Uterus (tissue), 4 donors: ENCODE measurements around the gene ZNF225. TPM values are rescaled to one million over a fixed set of nuclear protein-coding genes. Genes with fewer than 3 reads are reported as not detected.

Experiments used
- DNase-seq, 2 donors: peaks; one replicate each; pipeline ENCODE4 v3.0.0-alpha.2; 2019 to 2020
- H3K27ac ChIP-seq, 2 donors: fragments of 200-600 bp; sonication (generic); 1 replicate in 1 of 2; 2 replicates in 1 of 2; pipeline ENCODE4 v1.5.1; 2016 to 2018
- H3K27me3 ChIP-seq, 2 donors: fragments of 200-600 bp; sonication (generic); one replicate each; pipeline ENCODE4 v1.5.1; 2018 to 2019; ENCODE audit warnings: control low read depth in 1 of 2
- H3K36me3 ChIP-seq, 2 donors: fragments of 200-600 bp; sonication (generic); one replicate each; pipeline ENCODE4 v1.5.1; 2019; ENCODE audit warnings: control low read depth in 1 of 2
- H3K4me1 ChIP-seq, 2 donors: fragments of 200-600 bp; sonication (generic); one replicate each; pipeline ENCODE4 v1.5.1; 2018 to 2019; ENCODE audit warnings: control low read depth in 1 of 2
- H3K4me3 ChIP-seq, 2 donors: fragments of 200-600 bp; sonication (generic); 1 replicate in 1 of 2; 2 replicates in 1 of 2; pipeline ENCODE4 v1.5.1; 2018 to 2019; ENCODE audit warnings: mild to moderate bottlenecking in 1 of 2
- H3K9me3 ChIP-seq, 2 donors: fragments of 200-600 bp; sonication (generic); one replicate each; pipeline ENCODE4 v1.5.1; 2019; ENCODE audit warnings: control low read depth in 1 of 2
- CTCF ChIP-seq, 4 experiments: fragments of 200-600 bp in 2 of 4; fragments of 450-650 bp in 2 of 4; sonication (generic) in 2 of 4; IDR thresholded peaks; one replicate each; pipeline ENCODE4 v1.5.1; 2016 to 2019; ENCODE audit warnings: antibody characterized with exemption in 4 of 4, mild to moderate bottlenecking in 2 of 4, moderate library complexity in 1 of 4
- POLR2A ChIP-seq, 2 donors: fragments of 450-650 bp; IDR thresholded peaks; one replicate each; pipeline ENCODE4 v1.6.1; 2016; ENCODE audit warnings: antibody characterized with exemption in 2 of 2, mild to moderate bottlenecking in 1 of 2, moderate library complexity in 1 of 2
- intact Hi-C: fragments of 100-400 bp; cut with DNase I; formaldehyde crosslinking; loops from one replicate; pipeline ENCODE4 v1.15.1; 2023; ENCODE audit warnings: low total_unique reads
- total RNA-seq, 4 donors: library from RNA; depleted of rRNA in 3 of 4; stranded (reverse); fragments of >200 nt in 3 of 4; gene quantifications; one replicate each; pipeline versions ENCODE4 v1.1.0 to v1.2.4, GENCODE V29; 2014 to 2023
- donor health status: DM: yes; HTN: yes; CAD: no.

The ZNF225 gene
- total RNA-seq, 4 donors from 2014 or later = 0.29 to 18.5 (median 4.9) TPM

GRCh38 chr19:44131955-44132354 lies 18.8 kb downstream of the ZNF225 start:
- H3K9me3 ChIP-seq = peaks cover 0 to 60% of the 10 kb centered on the region in 2 donors
- H3K36me3 ChIP-seq = no peaks in the 10 kb centered on the region

DNA sequence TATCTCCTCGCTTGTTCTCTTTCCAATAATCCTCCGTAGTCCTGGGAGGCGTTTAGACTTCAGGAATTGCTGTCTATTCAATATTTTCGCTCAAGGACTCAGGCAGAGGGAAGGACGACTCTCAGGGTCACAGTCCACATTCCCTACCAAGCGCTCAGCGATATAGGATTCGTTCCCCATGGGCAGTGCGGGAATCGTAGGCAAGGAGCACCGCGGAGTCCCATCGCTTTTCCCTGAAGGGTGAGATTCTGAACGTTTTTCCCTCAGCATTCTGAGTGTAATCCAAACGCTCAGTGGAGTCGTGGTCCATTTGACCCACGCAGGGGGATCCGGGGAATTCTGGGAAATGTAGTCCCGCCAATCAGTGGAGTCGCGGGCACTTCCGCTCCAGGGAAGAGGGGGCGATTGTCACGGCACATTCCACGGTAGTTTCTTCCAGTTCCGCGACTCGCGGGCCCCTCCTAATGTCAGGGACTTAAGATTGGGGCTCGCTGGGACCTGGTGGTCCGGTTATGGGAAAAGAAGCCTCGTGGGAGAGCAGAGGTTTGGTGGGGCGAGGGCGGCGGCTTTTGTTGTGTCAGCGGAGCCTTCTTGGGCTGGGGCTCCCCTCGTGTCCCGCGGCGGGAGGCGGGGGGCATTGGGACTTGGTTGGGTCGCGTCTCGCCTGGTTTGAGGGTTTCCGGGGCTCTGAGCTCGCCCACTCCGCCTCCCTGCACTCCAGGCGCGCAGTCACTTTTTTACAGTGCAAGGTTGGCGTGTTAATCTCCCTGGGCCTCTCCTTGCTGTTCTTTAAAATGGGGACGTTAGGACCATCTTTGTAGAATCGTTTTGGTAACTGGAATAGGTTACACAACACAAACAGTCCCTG lies 28.2 kb downstream of the ZNF225 start, which contains the start of gene ZNF234:
Gene ZNF234, plus strand, starts transcription at position 364 of the 868 bp plus-strand sequence. CDS start 3,079 bp downstream, outside the sequence.
- H3K4me1 ChIP-seq = peaks cover 0 to 5% of the 10 kb centered on the region in 2 donors
- peak within 1 kb of the TSS; percentile 85 to 88 for H3K4me3 ChIP-seq
- intact Hi-C loops = no loop called here
- TF ChIP-seq CTCF (IDR thresholded peaks at IDR 0.05) = no peak
- no peak for TF ChIP-seq POLR2A (IDR thresholded peaks at IDR 0.05)
- H3K9me3 ChIP-seq = no peaks in the 10 kb centered on the region
- H3K27ac ChIP-seq = peak within 1 kb of the TSS; percentile 69 to 72
- DNase-seq = peak; percentile 75 to 83
- no peaks in the 10 kb centered on the region for H3K27me3 ChIP-seq
- no peaks in the 10 kb centered on the region for H3K36me3 ChIP-seq

More at GRCh38 chr19:44131955-44132354, 18.8 kb downstream of the ZNF225 start:
- Histone ChIP-seq H3K27me3 (no peaks in the 10 kb centered on the region), H3K4me3 (no peak overlapping the region), H3K4me1 (no peaks in the 10 kb centered on the region), H3K27ac (no peak overlapping the region)
- no peak for DNase-seq
- TF ChIP-seq CTCF (IDR thresholded peaks at IDR 0.05) (no peak), POLR2A (IDR thresholded peaks at IDR 0.05) (no peak)
- intact Hi-C loops = no loop called here

GRCh38 chr19:44142059-44142433 lies 28.8 kb downstream of the ZNF225 start:
- no peak for DNase-seq
- Histone ChIP-seq H3K4me3 (peak overlapping the region; percentile 85 to 88), H3K4me1 (peaks cover 0 to 5% of the 10 kb centered on the region in 2 donors), H3K36me3 (no peaks in the 10 kb centered on the region), H3K27ac (peak overlapping the region; percentile 69 to 72), H3K27me3 (no peaks in the 10 kb centered on the region), H3K9me3 (no peaks in the 10 kb centered on the region)
- intact Hi-C loops = no loop called here
- TF ChIP-seq POLR2A (IDR thresholded peaks at IDR 0.05) = no peak
- no peak for TF ChIP-seq CTCF (IDR thresholded peaks at IDR 0.05)

GRCh38 chr19:44149776-44150175 lies 36.6 kb downstream of the ZNF225 start:
- intact Hi-C loops = no loop called here
- no peaks in the 10 kb centered on the region for H3K4me1 ChIP-seq
- H3K36me3 ChIP-seq = no peaks in the 10 kb centered on the region
- H3K9me3 ChIP-seq = peaks cover 0 to 23% of the 10 kb centered on the region in 2 donors
- no peak for TF ChIP-seq POLR2A (IDR thresholded peaks at IDR 0.05)
- no peak for TF ChIP-seq CTCF (IDR thresholded peaks at IDR 0.05)
- DNase-seq = no peak
- H3K27me3 ChIP-seq = no peaks in the 10 kb centered on the region
- no peak overlapping the region for H3K4me3 ChIP-seq
- no peak overlapping the region for H3K27ac ChIP-seq

GRCh38 chr19:44151491-44151890 lies 38.3 kb downstream of the ZNF225 start:
- no peaks in the 10 kb centered on the region for H3K4me1 ChIP-seq
- no peak overlapping the region for H3K27ac ChIP-seq
- H3K4me3 ChIP-seq = no peak overlapping the region
- no peaks in the 10 kb centered on the region for H3K36me3 ChIP-seq
- no peak for DNase-seq
- H3K27me3 ChIP-seq = no peaks in the 10 kb centered on the region
- peaks cover 0 to 38% of the 10 kb centered on the region in 2 donors for H3K9me3 ChIP-seq
- intact Hi-C loops = no loop called here
- TF ChIP-seq CTCF (IDR thresholded peaks at IDR 0.05) (no peak), POLR2A (IDR thresholded peaks at IDR 0.05) (no peak)
